ENCODE results near the gene FOXP1. TPM values are rescaled to one million over a fixed set of nuclear protein-coding genes. Genes with fewer than 3 reads are reported as not detected.
"Not testable (repeated sequence)": the region's sequence is repeated elsewhere in the genome, so short reads cannot be mapped to it uniquely, and the experiment has no call there.

The FOXP1 gene
- total RNA-seq, 1 experiment from 2014 or later, result 35.9 TPM

DNA sequence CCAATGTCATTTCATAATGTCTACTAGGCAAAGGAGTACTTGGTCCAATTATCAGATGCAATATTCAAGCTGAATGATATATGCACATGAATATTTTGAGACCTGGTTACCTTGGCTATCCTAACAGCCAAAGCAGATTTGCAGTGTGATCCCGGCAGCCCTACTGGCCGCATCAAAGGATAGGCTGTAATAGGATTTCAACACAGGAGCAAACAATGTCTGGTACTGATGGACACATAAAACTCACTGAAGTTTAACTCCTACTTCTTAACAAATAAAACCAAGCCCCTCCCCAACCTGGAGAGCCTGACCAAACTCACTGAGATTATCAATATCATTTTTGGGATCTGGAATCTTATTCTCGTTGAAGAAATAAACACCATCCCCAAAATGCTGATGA, 130.2 kb downstream of the FOXP1 start:
- no peak for DNase-seq (ENCODE audit: low read depth)

- no peak for DNase-seq (ENCODE audit: low read depth)
These were observed 131.7 kb downstream of the FOXP1 start for GRCh38 chr3:71451812-71452211.

GRCh38 chr3:71451060-71451459, 132.5 kb downstream of the FOXP1 start:
- DNase-seq (ENCODE audit: low read depth), result no peak

DNA sequence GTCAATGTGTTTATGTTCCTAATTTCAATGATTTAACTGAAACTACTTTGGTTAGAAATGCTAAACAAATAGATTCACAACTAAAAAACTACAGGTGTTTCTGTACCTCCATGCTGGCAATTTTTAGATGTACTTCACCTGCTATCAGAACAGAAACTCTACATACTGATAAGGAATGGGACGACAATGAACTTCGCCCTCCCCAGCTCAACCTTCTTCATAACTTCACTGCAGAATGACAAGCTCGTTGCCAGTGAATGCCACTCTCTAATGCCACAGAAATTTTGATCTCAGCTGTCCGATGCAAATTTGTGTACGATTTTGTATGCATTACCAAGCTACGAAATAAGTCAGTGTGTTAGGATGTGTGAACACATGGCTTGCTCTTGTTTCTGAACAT, 133.4 kb downstream of the FOXP1 start:
- DNase-seq (ENCODE audit: low read depth), result no peak

GRCh38 chr3:71447803-71448202, 135.7 kb downstream of the FOXP1 start:
- DNase-seq (ENCODE audit: low read depth), result no peak

DNA sequence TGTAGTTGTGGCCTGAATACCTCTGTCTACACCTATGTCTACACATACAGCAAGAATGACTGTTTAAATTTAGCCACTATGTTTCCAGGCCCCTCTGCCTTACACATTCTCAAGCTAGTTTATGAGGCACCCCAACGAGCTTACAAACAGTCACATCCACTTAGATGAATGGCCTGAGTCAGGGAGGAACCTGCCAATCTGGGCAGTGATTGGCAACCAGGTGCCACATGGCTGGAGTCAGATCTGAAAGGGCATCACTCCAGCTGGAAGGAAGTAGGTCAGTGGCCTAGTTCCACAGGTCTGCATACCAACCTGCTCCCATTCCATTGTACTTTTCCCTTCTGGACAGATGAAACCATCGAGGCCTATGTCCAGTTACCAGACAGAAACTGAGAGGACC, 136.3 kb downstream of the FOXP1 start:
- no peak for DNase-seq (ENCODE audit: low read depth)

- no peak for DNase-seq (ENCODE audit: low read depth)
These were observed 136.8 kb downstream of the FOXP1 start for GRCh38 chr3:71446734-71447133.

GRCh38 chr3:71446260-71446659, 137.3 kb downstream of the FOXP1 start:
- DNase-seq (ENCODE audit: low read depth), result no peak

- DNase-seq (ENCODE audit: low read depth), result no peak
These were observed 138.7 kb downstream of the FOXP1 start for GRCh38 chr3:71444861-71445259.

GRCh38 chr3:71444028-71444860, 139.3 kb downstream of the FOXP1 start:
- peak; percentile 75 for DNase-seq (ENCODE audit: low read depth)

DNA sequence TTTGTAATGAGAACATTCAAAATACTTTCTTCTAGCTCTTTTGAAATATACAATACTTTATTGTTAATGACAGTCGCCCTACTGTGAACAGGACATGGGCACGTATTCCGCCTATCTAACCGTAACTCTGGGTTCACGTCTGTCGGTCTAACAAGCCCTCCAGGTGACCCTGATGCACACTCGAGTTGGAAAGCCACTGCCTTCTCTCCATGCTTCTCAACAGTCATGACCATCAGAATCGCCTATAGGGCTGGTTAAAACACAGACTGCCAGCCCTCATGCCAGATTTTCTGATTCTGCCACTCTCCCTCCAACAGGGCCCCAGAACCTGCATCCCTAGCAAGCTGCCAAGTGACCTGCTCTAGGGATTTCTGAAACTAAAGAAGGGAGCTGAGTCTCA, 140.2 kb downstream of the FOXP1 start:
- no peak for DNase-seq (ENCODE audit: low read depth)

DNA sequence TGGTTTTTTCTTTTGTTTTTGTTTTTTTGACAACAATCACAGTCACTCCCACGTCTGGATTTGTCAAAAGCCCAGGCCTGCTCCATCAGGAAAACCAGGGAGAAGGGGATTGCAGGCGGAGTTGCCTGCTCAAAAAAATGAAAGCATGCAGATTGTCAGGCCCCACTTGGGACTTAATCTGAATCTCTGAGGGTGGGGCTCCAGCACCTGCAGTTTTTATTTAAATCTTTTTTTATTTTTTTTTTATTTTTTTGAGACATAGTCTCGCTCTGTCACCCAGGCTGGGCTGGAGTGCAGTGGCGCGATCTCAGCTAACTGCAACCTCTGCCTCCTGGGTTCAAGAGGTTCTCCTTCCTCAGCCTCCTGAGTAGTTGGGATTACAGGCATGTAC, 140.9 kb downstream of the FOXP1 start:
- DNase-seq (ENCODE audit: low read depth), result no peak

DNA sequence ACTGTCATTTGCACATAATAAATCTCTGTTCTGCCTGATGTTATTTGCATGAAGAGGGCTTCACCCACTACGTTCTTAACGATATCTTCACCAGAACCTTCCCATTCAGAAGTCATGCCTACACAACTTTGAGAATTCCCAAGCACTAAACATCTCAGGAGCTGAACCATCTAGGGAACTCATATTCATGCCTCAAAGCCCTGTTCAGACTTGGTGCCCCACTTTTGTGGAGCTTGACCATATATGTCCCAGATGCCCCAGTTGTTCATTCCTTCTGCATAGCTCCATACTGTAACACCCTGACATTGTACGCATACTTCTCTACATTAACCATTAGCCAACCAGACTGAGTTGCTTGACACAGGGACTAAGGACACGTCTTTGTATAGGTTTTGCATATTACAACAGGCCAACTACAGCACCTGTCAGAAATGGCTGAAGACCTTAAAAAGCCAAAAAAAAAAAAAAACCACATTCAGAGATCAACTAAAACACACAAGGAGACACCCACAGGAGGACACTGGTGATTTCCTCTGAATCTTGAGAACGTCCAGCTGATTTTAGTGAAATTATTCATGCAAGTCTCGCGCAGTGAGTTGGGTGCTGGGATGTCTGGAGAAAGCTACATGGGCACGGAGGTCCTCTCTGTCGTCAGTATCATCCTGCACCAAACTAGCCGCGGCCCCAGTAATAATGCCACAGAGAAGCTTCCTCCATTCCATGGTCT, 141.4 kb downstream of the FOXP1 start:
- no peak for DNase-seq (ENCODE audit: low read depth)

DNA sequence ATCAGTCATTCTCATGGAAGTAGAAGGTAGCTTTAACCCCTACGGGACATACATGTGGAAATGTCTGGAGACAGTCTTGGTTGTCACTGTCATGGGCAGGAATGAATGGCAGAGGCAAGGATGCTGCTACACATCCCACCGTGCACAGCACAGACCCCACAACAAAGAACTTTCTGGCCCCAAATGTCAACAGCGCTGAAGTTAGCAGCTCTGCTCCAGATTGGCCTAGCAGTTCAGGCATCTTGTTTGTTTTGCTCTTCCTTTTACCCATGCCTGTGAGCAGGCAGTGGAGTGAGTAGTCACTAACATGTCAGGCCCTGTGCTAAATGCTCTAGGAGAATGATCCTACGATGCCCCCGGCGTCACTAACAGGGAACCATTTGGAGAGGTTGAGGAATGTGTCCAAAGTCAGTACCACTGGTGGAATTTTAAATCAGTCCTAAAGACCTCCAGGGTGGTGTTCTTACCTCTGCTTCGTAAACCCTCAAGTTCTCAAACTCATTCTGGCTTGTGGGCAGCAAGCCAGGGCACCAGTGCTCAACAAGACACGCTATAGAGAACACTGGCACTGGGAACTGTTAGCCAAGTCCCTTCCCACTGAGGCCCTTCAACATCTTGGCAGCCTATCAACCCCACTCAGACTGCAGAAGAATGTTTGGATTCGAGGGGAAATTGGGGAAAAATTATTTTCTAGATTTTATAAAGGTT, 142.2 kb downstream of the FOXP1 start:
- no peak for DNase-seq (ENCODE audit: low read depth)

DNA sequence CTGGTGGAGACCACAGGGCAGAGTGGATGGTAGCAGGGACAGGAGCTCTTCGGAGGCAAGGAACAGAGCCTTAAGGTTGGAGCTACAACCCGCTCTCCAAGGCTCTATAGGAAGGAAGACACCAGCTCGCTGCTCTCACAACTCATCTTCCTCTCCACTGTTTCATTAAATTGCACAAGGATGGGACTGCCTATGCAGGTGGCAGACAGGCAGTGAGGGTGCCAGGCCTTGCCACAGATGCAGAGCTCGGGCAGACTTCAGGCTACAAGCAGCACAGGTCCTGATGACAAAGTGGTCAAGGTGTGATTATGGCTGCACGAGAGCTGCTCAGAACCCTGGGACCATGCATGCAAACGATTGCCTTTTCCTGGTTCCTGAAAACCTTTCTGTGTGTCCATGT, 144.6 kb downstream of the FOXP1 start:
- DNase-seq (ENCODE audit: low read depth), result no peak

GRCh38 chr3:71438071-71438685, 145.3 kb downstream of the FOXP1 start:
- no peak for DNase-seq (ENCODE audit: low read depth)

DNA sequence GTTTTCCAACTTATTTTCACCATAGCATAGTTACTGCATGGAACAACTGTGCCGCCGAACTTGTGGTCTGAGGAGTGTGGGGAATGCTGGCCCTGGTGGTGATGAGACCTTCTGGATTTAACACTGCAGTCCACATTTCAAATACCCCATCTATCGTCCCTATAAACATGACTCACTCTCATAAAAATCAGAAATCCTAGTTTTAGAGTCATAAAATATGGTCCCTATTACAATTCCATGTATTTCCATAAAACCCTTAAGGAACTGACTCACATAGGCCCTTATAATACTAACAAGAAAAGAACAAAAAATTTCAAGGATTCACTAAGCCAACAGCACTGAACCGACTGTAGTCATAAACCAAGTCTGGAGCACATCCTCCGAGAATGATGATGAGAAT, 147.2 kb downstream of the FOXP1 start:
- DNase-seq (ENCODE audit: low read depth), result peak; percentile 55

DNA sequence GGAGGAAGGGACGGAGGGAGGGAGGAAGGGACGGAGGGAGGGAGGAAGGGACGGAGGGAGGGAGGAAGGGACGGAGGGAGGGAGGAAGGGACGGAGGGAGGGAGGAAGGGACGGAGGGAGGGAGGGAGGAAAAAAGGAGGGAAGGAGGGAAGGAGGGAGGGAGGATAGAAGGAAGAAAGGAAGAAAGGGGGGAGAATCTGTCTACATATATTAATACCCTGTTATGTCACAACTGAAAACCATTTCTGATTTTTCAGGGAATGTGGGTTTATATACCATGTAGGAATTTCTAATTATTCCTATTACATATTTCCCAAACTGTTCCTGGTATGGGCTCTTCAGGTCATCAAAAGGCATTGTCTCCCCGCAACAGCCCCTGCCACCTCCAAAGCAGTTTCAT, 147.7 kb downstream of the FOXP1 start:
- DNase-seq (ENCODE audit: low read depth), result not testable (repeated sequence)

DNA sequence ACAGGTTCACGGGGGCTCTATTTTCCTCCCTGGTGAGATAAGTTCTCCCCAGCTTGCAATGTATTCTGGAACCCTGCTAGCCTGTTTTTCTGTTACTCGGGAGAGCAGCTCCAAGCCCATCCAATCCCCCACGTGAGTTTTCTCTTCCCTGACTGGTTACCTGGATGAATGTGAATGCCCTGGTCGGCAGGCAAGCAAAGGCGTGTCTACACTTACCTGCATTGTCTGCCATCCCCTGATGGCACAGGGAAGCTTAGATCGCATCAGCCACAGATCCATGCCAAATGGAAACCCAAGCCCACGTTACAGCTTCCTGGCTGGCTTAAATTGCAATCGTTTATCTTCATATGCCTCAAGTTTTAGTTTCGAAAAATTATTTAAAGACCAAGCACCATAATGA, 149.9 kb downstream of the FOXP1 start:
- DNase-seq (ENCODE audit: low read depth), result no peak

DNA sequence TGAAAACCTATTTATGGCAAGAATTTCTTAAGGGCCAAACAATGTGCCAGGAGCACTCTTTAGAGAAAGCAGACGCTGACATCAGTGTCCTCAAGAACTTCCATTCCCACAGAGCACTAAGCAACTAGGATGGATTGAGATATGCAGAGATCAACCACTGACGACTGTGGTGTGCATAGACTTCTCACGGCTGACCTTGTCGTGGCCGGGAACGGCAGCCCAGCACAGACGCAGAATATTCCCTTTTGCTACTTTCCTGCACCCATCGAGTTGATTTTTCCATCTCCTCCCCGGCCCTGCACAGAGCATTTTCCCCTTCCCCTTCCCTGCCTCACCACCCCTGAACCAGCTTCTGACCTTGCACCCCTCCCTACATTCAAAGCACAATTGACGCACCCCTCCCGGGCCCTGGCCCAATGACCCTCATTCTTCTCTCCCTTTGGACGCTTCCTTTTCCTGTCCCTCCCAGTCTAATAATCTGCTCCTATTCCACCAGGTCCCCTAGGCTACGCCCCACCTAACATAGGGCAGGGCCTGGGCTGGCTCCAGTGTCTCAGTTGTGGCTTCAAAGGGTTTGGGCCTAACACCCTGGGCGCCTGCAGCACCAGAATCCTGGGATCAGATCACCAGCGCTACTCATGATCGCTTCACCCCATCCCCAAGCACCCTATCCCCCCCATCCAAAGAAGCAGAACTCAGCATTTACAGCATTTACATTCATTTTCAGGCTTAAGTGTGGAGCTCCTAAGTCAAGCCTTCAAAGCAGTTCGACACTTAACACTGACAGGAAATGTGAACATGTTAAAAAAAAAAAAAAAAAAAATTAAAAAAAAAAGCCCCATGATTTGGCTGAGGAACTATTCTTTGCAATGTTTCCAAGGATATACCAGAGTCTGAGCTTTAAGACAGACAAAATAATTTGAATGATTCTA, 151.2 kb downstream of the FOXP1 start:
- no peak for DNase-seq (ENCODE audit: low read depth)

- peak; percentile 38 for DNase-seq (ENCODE audit: low read depth)
These were observed 152.5 kb downstream of the FOXP1 start for GRCh38 chr3:71430941-71431552.
